ENCODE data around the gene CDH23.

DNA sequence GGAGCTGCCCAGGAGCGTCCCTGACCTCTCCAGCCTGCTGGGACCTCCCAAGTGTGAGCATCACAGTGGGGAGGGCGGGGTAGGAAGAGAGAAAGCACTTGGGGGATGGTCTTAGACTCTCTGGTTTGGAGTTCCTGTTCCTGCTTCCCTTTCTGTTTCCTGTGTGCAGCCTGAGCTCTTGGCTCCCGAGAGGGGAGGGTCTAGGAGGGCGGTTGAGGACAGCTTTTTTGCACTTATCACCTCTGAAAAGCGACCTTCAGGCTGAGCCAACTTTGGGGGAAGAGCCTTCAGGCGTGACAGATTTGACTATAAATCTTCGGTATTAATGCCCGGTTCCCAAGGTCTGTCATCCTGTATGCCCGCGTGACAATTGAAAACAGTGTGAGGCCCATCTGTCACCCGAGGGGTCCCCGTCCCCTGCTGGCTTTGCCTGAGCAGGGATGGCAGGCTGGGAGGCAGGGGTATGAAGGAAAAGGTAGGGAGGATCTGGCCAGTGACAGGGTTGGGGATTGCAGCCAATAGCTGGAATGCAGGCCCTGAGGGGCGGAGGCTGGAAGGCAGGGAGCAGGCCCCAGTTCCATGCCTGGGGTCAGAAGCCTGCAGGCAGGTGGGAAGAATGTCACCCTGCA is 78.6 kb downstream of the CDH23 start:
- TF ChIP-seq, protein P1, sequence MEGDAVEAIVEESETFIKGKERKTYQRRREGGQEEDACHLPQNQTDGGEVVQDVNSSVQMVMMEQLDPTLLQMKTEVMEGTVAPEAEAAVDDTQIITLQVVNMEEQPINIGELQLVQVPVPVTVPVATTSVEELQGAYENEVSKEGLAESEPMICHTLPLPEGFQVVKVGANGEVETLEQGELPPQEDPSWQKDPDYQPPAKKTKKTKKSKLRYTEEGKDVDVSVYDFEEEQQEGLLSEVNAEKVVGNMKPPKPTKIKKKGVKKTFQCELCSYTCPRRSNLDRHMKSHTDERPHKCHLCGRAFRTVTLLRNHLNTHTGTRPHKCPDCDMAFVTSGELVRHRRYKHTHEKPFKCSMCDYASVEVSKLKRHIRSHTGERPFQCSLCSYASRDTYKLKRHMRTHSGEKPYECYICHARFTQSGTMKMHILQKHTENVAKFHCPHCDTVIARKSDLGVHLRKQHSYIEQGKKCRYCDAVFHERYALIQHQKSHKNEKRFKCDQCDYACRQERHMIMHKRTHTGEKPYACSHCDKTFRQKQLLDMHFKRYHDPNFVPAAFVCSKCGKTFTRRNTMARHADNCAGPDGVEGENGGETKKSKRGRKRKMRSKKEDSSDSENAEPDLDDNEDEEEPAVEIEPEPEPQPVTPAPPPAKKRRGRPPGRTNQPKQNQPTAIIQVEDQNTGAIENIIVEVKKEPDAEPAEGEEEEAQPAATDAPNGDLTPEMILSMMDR (IDR thresholded peaks at IDR 0.05) = no peak
- TF ChIP-seq POLR2A (IDR thresholded peaks at IDR 0.05) = no peak
